Measurements from ENCODE around the gene NLRP3. TPM values are rescaled to one million over a fixed set of nuclear protein-coding genes. Genes with fewer than 3 reads are reported as not detected.

The NLRP3 gene
- total and polyA plus RNA-seq, 2 donors from 2014 or later = 4.0 TPM; not detected in 1

- TF ChIP-seq CTCF (IDR thresholded peaks at IDR 0.05; ENCODE audit: borderline replicate concordance, extremely low read depth, insufficient read depth) = no peak
- no peak overlapping the region for H3K4me3 ChIP-seq (ENCODE audit: low read length in 3 of 3)
- no peak overlapping the region for H3K9ac ChIP-seq (ENCODE audit: low read length in 3 of 3)
- no peaks in the 10 kb centered on the region for H3K4me1 ChIP-seq (ENCODE audit: control insufficient read depth in 2 of 3, insufficient read depth in 2 of 3, low read depth in 1 of 3, low read length in 3 of 3)
- FAIRE-seq = no peak
- H3K27ac ChIP-seq (ENCODE audit: low read depth in 2 of 2, low read length in 2 of 2) = no peak overlapping the region
- peaks cover 0 to 3% (median 0%) of the 10 kb centered on the region in 3 donors for H3K9me3 ChIP-seq (ENCODE audit: control insufficient read depth in 2 of 3, insufficient read depth in 1 of 3, low read length in 3 of 3)
- DNase-seq = no peak
- intact Hi-C loops (cut with DNase I) = no loop called here
- no peaks in the 10 kb centered on the region for H3K36me3 ChIP-seq (ENCODE audit: control insufficient read depth in 2 of 3, insufficient read depth in 3 of 3, low read length in 3 of 3)
- no peaks in the 10 kb centered on the region for H3K27me3 ChIP-seq (ENCODE audit: control insufficient read depth, insufficient read depth, low read length)
These were observed 29.8 kb upstream of the NLRP3 start for GRCh38 chr1:247386217-247386616.

GRCh38 chr1:247386687-247387086 lies 29.3 kb upstream of the NLRP3 start:
- no peak overlapping the region for H3K9ac ChIP-seq (ENCODE audit: low read length in 3 of 3)
- no peaks in the 10 kb centered on the region for H3K27me3 ChIP-seq (ENCODE audit: control insufficient read depth, insufficient read depth, low read length)
- no peaks in the 10 kb centered on the region for H3K36me3 ChIP-seq (ENCODE audit: control insufficient read depth in 2 of 3, insufficient read depth in 3 of 3, low read length in 3 of 3)
- no peaks in the 10 kb centered on the region for H3K4me1 ChIP-seq (ENCODE audit: control insufficient read depth in 2 of 3, insufficient read depth in 2 of 3, low read depth in 1 of 3, low read length in 3 of 3)
- DNase-seq (no peak), FAIRE-seq (no peak)
- H3K27ac ChIP-seq (ENCODE audit: low read depth in 2 of 2, low read length in 2 of 2) = no peak overlapping the region
- H3K4me3 ChIP-seq (ENCODE audit: low read length in 3 of 3) = no peak overlapping the region
- TF ChIP-seq CTCF (IDR thresholded peaks at IDR 0.05; ENCODE audit: borderline replicate concordance, extremely low read depth, insufficient read depth) = no peak
- peaks cover 0 to 3% (median 0%) of the 10 kb centered on the region in 3 donors for H3K9me3 ChIP-seq (ENCODE audit: control insufficient read depth in 2 of 3, insufficient read depth in 1 of 3, low read length in 3 of 3)
- intact Hi-C loops (cut with DNase I) = no loop called here

- FAIRE-seq = no peak
- DNase-seq = no peak
- no peak for TF ChIP-seq CTCF (IDR thresholded peaks at IDR 0.05; ENCODE audit: borderline replicate concordance, extremely low read depth, insufficient read depth)
- H3K9ac ChIP-seq (ENCODE audit: low read length in 3 of 3) = no peak overlapping the region
- H3K4me3 ChIP-seq (ENCODE audit: low read length in 3 of 3) = no peak overlapping the region
- H3K9me3 ChIP-seq (ENCODE audit: control insufficient read depth in 2 of 3, insufficient read depth in 1 of 3, low read length in 3 of 3) = peaks cover 0 to 3% (median 0%) of the 10 kb centered on the region in 3 donors
- no peaks in the 10 kb centered on the region for H3K4me1 ChIP-seq (ENCODE audit: control insufficient read depth in 2 of 3, insufficient read depth in 2 of 3, low read depth in 1 of 3, low read length in 3 of 3)
- no peaks in the 10 kb centered on the region for H3K36me3 ChIP-seq (ENCODE audit: control insufficient read depth in 2 of 3, insufficient read depth in 3 of 3, low read length in 3 of 3)
- no peak overlapping the region for H3K27ac ChIP-seq (ENCODE audit: low read depth in 2 of 2, low read length in 2 of 2)
- intact Hi-C loops (cut with DNase I) = no loop called here
- H3K27me3 ChIP-seq (ENCODE audit: control insufficient read depth, insufficient read depth, low read length) = no peaks in the 10 kb centered on the region
These were observed 28.9 kb upstream of the NLRP3 start for GRCh38 chr1:247387096-247387495.

- intact Hi-C loops (cut with DNase I) = no loop called here
- FAIRE-seq = no peak
These were observed 28.4 kb upstream of the NLRP3 start for GRCh38 chr1:247387565-247387964.

More at GRCh38 chr1:247387565-247387964, 28.4 kb upstream of the NLRP3 start:
- H3K4me3 ChIP-seq (ENCODE audit: low read length in 3 of 3) = no peak overlapping the region
- no peaks in the 10 kb centered on the region for H3K36me3 ChIP-seq (ENCODE audit: control insufficient read depth in 2 of 3, insufficient read depth in 3 of 3, low read length in 3 of 3)
- no peak for TF ChIP-seq CTCF (IDR thresholded peaks at IDR 0.05; ENCODE audit: borderline replicate concordance, extremely low read depth, insufficient read depth)
- H3K9ac ChIP-seq (ENCODE audit: low read length in 3 of 3) = no peak overlapping the region
- no peak for DNase-seq
- no peaks in the 10 kb centered on the region for H3K27me3 ChIP-seq (ENCODE audit: control insufficient read depth, insufficient read depth, low read length)
- no peaks in the 10 kb centered on the region for H3K4me1 ChIP-seq (ENCODE audit: control insufficient read depth in 2 of 3, insufficient read depth in 2 of 3, low read depth in 1 of 3, low read length in 3 of 3)
- no peak overlapping the region for H3K27ac ChIP-seq (ENCODE audit: low read depth in 2 of 2, low read length in 2 of 2)
- peaks cover 0 to 3% (median 0%) of the 10 kb centered on the region in 3 donors for H3K9me3 ChIP-seq (ENCODE audit: control insufficient read depth in 2 of 3, insufficient read depth in 1 of 3, low read length in 3 of 3)
